WTC11 (cell line): ENCODE results near the gene CRLF1.

ENCODE experiments used
- NR1H2 ChIP-seq: sonication (generic); formaldehyde crosslinking; IDR thresholded peaks from 2 replicates; pipeline ENCODE4 v1.9.0; 2021; ENCODE audit warnings: mild to moderate bottlenecking, moderate library complexity, missing genetic modification reagents
- NR3C1 ChIP-seq: sonication (generic); formaldehyde crosslinking; conservative IDR thresholded peaks from 2 replicates; pipeline ENCODE4 v1.8.1; 2023; ENCODE audit warnings: low read depth, mild to moderate bottlenecking, missing genetic modification reagents
- TCF7 ChIP-seq: sonication (generic); formaldehyde crosslinking; IDR thresholded peaks from 2 replicates; pipeline ENCODE4 v1.8.0; 2022; ENCODE audit warnings: mild to moderate bottlenecking, low read depth, missing genetic modification reagents, moderate library complexity
- TF ChIP-seq, protein P1 (sequence below): fragments of 200-600 bp; IDR thresholded peaks from 2 replicates; pipeline ENCODE4 v1.8.0; 2022; ENCODE audit warnings: antibody characterized with exemption

- TF ChIP-seq TCF7 (no peak), NR3C1 (no peak), NR1H2 (CRISPR knock-in tag) (no peak)
- TF ChIP-seq, protein P1, sequence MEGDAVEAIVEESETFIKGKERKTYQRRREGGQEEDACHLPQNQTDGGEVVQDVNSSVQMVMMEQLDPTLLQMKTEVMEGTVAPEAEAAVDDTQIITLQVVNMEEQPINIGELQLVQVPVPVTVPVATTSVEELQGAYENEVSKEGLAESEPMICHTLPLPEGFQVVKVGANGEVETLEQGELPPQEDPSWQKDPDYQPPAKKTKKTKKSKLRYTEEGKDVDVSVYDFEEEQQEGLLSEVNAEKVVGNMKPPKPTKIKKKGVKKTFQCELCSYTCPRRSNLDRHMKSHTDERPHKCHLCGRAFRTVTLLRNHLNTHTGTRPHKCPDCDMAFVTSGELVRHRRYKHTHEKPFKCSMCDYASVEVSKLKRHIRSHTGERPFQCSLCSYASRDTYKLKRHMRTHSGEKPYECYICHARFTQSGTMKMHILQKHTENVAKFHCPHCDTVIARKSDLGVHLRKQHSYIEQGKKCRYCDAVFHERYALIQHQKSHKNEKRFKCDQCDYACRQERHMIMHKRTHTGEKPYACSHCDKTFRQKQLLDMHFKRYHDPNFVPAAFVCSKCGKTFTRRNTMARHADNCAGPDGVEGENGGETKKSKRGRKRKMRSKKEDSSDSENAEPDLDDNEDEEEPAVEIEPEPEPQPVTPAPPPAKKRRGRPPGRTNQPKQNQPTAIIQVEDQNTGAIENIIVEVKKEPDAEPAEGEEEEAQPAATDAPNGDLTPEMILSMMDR, result no peak
These were observed 44.7 kb upstream of the CRLF1 start for GRCh38 chr19:18651300-18651699.
